Liver (tissue), 9 donors: ENCODE measurements around the gene LRMDA. TPM values are rescaled to one million over a fixed set of nuclear protein-coding genes. Genes with fewer than 3 reads are reported as not detected.
A peak's percentile ranks its signal among the peaks of the same experiment; 100 is the strongest.

ENCODE experiments used
- DNase-seq: peaks from one replicate; pipeline ENCODE4 v3.0.0-alpha.2; 2017; ENCODE audit warnings: low spot score
- H3K27ac ChIP-seq, 2 donors: one replicate each; pipeline ENCODE4 v1.7.0; 2013; ENCODE audit warnings: inconsistent platforms in 2 of 2, low read length in 2 of 2, control low read depth in 1 of 2, low read depth in 1 of 2, mild to moderate bottlenecking in 1 of 2
- H3K27me3 ChIP-seq, 4 donors: one replicate each; pipeline versions ENCODE4 v1.6.1 to v1.7.0; 2013; ENCODE audit warnings: low read length in 3 of 4, inconsistent platforms in 1 of 4, mild to moderate bottlenecking in 1 of 4, moderate library complexity in 1 of 4; ENCODE audit not compliant: control insufficient read depth in 4 of 4, insufficient read depth in 4 of 4
- H3K36me3 ChIP-seq, 4 donors: one replicate each; pipeline versions ENCODE4 v1.6.1 to v1.7.0; 2013; ENCODE audit warnings: low read length in 3 of 4, mild to moderate bottlenecking in 3 of 4, low read depth in 1 of 4, moderate library complexity in 1 of 4; ENCODE audit not compliant: control insufficient read depth in 4 of 4, insufficient read depth in 3 of 4
- H3K4me1 ChIP-seq, 4 donors: one replicate each; pipeline versions ENCODE4 v1.6.1 to v1.7.0; 2013; ENCODE audit warnings: low read length in 3 of 4, mild to moderate bottlenecking in 3 of 4, moderate library complexity in 1 of 4; ENCODE audit not compliant: control insufficient read depth in 4 of 4, insufficient read depth in 4 of 4
- H3K4me3 ChIP-seq, 3 donors: one replicate each; pipeline versions ENCODE4 v1.6.1 to v1.7.0; 2013; ENCODE audit warnings: low read length in 3 of 3, control low read depth in 1 of 3, low read depth in 1 of 3, mild to moderate bottlenecking in 1 of 3
- H3K9ac ChIP-seq, 2 donors: one replicate each; pipeline ENCODE4 v1.7.0; 2013; ENCODE audit warnings: low read length in 2 of 2, mild to moderate bottlenecking in 2 of 2, moderate library complexity in 2 of 2, control low read depth in 1 of 2, low read depth in 1 of 2
- H3K9me3 ChIP-seq, 4 donors: one replicate each; pipeline versions ENCODE4 v1.6.1 to v1.7.0; 2013; ENCODE audit warnings: low read length in 3 of 4; ENCODE audit not compliant: control insufficient read depth in 4 of 4
- EGR1 ChIP-seq, 2 donors: IDR thresholded peaks; 2 replicates each; pipeline ENCODE4 v1.6.1; 2016 to 2018; ENCODE audit warnings: antibody characterized with exemption in 2 of 2, low read depth in 2 of 2
- FOXA1 ChIP-seq: IDR thresholded peaks from 2 replicates; pipeline ENCODE4 v1.6.1; 2016; ENCODE audit warnings: antibody characterized with exemption
- GABPA ChIP-seq, 2 donors: IDR thresholded peaks in 1 of 2; conservative IDR thresholded peaks in 1 of 2; 2 replicates each; pipeline ENCODE4 v1.6.1; 2016; ENCODE audit warnings: antibody characterized with exemption in 2 of 2, mild to moderate bottlenecking in 1 of 2, moderate library complexity in 1 of 2
- HNF4A ChIP-seq, 2 donors: conservative IDR thresholded peaks; 2 replicates each; pipeline ENCODE4 v1.6.1; 2016; ENCODE audit warnings: antibody characterized with exemption in 2 of 2, mild to moderate bottlenecking in 2 of 2
- NR2F2 ChIP-seq: IDR thresholded peaks from 2 replicates; pipeline ENCODE4 v1.6.1; 2016; ENCODE audit warnings: antibody characterized with exemption
- RAD21 ChIP-seq, 2 donors: IDR thresholded peaks; 2 replicates each; pipeline ENCODE4 v1.6.1; 2016; ENCODE audit warnings: antibody characterized with exemption in 2 of 2, mild to moderate bottlenecking in 2 of 2
- RXRA ChIP-seq, 2 donors: IDR thresholded peaks; 2 replicates each; pipeline ENCODE4 v1.6.1; 2017 to 2018; ENCODE audit warnings: antibody characterized with exemption in 2 of 2, mild to moderate bottlenecking in 1 of 2
- SP1 ChIP-seq: IDR thresholded peaks from 2 replicates; pipeline ENCODE4 v1.6.1; 2018; ENCODE audit warnings: antibody characterized with exemption, mild to moderate bottlenecking
- TAF1 ChIP-seq: conservative IDR thresholded peaks from 2 replicates; pipeline ENCODE4 v1.6.1; 2016; ENCODE audit warnings: antibody characterized with exemption, mild to moderate bottlenecking
- YY1 ChIP-seq: IDR thresholded peaks from 2 replicates; pipeline ENCODE4 v1.6.1; 2016; ENCODE audit warnings: antibody characterized with exemption, mild to moderate bottlenecking
- WGBS: extraction: QIAGEN DNeasy Blood & Tissue Kit; methylation state at CpG from one replicate; pipeline ENCODE4 v1.1.7; 2013; 5-methylcytosine and 5-hydroxymethylcytosine counted together
- polyA plus RNA-seq, 2 donors: library from polyadenylated mRNA; stranded (reverse) in 1 of 2; unstranded in 1 of 2; fragments of 200-250 nt in 1 of 2; fragments of >200 nt in 1 of 2; fragmentation: Nextera tagmentation in 1 of 2; extraction: Ambion mirVana in 1 of 2; gene quantifications; one replicate each; pipeline versions ENCODE4 v1.2.1 to v1.2.3, GENCODE V29; 2013 to 2015
- total RNA-seq, 2 donors: library from RNA; depleted of rRNA; stranded (reverse); fragments of >200 nt; gene quantifications; one replicate each; pipeline ENCODE4 v1.2.3, GENCODE V29; 2014
- TF ChIP-seq, protein P1 (sequence below): IDR thresholded peaks from 2 replicates; pipeline ENCODE4 v1.6.1; 2016; ENCODE audit warnings: antibody characterized with exemption
- TF ChIP-seq, protein P2 (sequence below): fragments of 150-350 bp; IDR thresholded peaks from 2 replicates; pipeline ENCODE4 v1.5.1; 2017; ENCODE audit warnings: improper control_type of control experiment, low read depth, low read length; ENCODE audit not compliant: missing input control
- TF ChIP-seq, protein P3 (sequence below): IDR thresholded peaks from 2 replicates; pipeline ENCODE4 v1.6.1; 2016; ENCODE audit warnings: antibody characterized with exemption, mild to moderate bottlenecking
- TF ChIP-seq, protein P4 (sequence below): IDR thresholded peaks from 2 replicates; pipeline ENCODE4 v1.6.1; 2016; ENCODE audit warnings: antibody characterized with exemption
- TF ChIP-seq, protein P5 (sequence below): IDR thresholded peaks from 2 replicates; pipeline ENCODE4 v1.6.1; 2016; ENCODE audit warnings: antibody characterized with exemption
- donor health status: healthy.
- donor health status: healthy.
- donor health status: healthy.
- donor health status: healthy.
- donor health status: healthy.

Gene LRMDA
- total and polyA plus RNA-seq, 4 donors = 7.9 to 15.8 (median 11.3) TPM

DNA sequence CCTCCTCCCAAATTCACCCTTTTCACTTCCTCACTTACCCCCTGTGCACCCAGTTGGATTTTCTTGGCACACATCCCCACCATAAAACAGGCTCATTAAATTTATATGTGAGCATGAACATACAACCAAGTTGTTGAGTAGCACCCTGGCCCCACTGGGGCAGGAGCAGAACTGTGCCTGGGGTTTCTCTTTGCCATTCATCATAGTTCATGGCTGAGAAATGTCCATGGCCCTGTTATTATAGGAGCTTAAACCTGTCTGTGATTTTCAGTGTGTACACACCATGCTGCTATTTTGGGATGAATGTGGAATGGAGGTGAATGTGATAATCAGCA lies 618.8 kb downstream of the LRMDA start:
- Histone ChIP-seq H3K4me3 (no peak overlapping the region), H3K9me3 (no peaks in the 10 kb centered on the region), H3K4me1 (peaks cover 0 to 10% (median under 1%) of the 10 kb centered on the region in 4 donors), H3K36me3 (no peaks in the 10 kb centered on the region), H3K9ac (no peak overlapping the region), H3K27ac (peak overlapping the region in 1 of 2 donors; percentile 58), H3K27me3 (no peaks in the 10 kb centered on the region)
- DNase-seq = no peak
- TF ChIP-seq, protein P1, sequence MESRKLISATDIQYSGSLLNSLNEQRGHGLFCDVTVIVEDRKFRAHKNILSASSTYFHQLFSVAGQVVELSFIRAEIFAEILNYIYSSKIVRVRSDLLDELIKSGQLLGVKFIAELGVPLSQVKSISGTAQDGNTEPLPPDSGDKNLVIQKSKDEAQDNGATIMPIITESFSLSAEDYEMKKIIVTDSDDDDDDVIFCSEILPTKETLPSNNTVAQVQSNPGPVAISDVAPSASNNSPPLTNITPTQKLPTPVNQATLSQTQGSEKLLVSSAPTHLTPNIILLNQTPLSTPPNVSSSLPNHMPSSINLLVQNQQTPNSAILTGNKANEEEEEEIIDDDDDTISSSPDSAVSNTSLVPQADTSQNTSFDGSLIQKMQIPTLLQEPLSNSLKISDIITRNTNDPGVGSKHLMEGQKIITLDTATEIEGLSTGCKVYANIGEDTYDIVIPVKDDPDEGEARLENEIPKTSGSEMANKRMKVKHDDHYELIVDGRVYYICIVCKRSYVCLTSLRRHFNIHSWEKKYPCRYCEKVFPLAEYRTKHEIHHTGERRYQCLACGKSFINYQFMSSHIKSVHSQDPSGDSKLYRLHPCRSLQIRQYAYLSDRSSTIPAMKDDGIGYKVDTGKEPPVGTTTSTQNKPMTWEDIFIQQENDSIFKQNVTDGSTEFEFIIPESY = no peak
- TF ChIP-seq, protein P2, sequence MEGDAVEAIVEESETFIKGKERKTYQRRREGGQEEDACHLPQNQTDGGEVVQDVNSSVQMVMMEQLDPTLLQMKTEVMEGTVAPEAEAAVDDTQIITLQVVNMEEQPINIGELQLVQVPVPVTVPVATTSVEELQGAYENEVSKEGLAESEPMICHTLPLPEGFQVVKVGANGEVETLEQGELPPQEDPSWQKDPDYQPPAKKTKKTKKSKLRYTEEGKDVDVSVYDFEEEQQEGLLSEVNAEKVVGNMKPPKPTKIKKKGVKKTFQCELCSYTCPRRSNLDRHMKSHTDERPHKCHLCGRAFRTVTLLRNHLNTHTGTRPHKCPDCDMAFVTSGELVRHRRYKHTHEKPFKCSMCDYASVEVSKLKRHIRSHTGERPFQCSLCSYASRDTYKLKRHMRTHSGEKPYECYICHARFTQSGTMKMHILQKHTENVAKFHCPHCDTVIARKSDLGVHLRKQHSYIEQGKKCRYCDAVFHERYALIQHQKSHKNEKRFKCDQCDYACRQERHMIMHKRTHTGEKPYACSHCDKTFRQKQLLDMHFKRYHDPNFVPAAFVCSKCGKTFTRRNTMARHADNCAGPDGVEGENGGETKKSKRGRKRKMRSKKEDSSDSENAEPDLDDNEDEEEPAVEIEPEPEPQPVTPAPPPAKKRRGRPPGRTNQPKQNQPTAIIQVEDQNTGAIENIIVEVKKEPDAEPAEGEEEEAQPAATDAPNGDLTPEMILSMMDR = no peak
- TF ChIP-seq TAF1 = no peak
- TF ChIP-seq NR2F2 = no peak
- TF ChIP-seq GABPA (IDR thresholded peaks at IDR 0.05 in 1 of 2, conservative IDR thresholded peaks at IDR 0.05 in 1 of 2) = no peak
- no peak for TF ChIP-seq YY1
- TF ChIP-seq, protein P3, sequence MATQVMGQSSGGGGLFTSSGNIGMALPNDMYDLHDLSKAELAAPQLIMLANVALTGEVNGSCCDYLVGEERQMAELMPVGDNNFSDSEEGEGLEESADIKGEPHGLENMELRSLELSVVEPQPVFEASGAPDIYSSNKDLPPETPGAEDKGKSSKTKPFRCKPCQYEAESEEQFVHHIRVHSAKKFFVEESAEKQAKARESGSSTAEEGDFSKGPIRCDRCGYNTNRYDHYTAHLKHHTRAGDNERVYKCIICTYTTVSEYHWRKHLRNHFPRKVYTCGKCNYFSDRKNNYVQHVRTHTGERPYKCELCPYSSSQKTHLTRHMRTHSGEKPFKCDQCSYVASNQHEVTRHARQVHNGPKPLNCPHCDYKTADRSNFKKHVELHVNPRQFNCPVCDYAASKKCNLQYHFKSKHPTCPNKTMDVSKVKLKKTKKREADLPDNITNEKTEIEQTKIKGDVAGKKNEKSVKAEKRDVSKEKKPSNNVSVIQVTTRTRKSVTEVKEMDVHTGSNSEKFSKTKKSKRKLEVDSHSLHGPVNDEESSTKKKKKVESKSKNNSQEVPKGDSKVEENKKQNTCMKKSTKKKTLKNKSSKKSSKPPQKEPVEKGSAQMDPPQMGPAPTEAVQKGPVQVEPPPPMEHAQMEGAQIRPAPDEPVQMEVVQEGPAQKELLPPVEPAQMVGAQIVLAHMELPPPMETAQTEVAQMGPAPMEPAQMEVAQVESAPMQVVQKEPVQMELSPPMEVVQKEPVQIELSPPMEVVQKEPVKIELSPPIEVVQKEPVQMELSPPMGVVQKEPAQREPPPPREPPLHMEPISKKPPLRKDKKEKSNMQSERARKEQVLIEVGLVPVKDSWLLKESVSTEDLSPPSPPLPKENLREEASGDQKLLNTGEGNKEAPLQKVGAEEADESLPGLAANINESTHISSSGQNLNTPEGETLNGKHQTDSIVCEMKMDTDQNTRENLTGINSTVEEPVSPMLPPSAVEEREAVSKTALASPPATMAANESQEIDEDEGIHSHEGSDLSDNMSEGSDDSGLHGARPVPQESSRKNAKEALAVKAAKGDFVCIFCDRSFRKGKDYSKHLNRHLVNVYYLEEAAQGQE = no peak
- no peak for TF ChIP-seq HNF4A (conservative IDR thresholded peaks at IDR 0.05)

DNA sequence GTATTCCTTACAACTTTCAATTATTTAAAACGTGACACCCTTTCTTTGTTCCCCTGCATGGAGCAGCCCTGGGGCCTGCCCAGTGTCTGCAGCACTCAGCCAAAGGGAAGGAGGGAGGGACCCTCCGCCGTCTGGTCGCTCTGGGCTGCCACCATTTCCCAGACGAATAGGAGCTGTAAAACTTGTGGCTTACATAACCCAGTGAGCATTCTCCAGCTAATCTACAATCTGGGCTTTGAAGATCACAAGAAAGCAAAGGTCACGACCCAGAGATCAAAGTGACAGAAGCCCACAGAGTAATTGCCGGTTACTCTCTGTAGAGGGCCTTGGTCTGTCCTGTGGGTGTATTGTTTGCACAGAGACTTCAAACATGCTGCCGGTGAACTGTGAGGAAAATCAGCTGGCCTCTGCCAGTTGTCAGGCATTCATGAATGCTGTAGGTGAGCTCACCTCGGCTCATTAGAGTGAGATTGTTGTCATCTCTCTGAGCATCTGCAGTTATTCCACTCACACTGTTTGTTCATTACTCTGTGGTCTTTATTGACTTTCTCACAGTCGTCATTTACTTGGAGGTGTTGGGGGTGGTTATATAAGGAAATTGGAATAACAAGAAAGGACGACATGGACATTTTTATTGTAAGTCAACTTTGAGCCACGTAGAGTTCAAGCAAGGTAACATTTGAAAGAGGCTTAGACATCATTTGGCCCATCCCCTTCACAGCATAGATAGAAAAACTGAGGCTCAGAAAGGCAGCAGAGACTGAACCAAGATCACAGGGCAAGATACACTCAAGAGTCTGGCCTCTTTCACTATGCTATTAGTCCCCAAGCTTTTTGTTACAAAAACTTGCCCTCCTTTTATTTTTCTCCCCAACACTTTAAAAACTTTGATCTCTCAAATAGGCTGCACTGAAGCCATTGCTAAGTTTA lies 619.8 kb downstream of the LRMDA start:
- Histone ChIP-seq H3K9ac (no peak overlapping the region), H3K27ac (peak overlapping the region in 1 of 2 donors; percentile 58), H3K27me3 (no peaks in the 10 kb centered on the region), H3K9me3 (peaks cover 0 to 6% (median 2%) of the 10 kb centered on the region in 4 donors), H3K36me3 (no peaks in the 10 kb centered on the region), H3K4me1 (peaks cover 0 to 10% (median under 1%) of the 10 kb centered on the region in 4 donors), H3K4me3 (no peak overlapping the region)
- peak; percentile 37 for DNase-seq
- 35% methylated on average over 12 of the region's 12 CpGs for WGBS
- no peak for TF ChIP-seq GABPA (IDR thresholded peaks at IDR 0.05 in 1 of 2, conservative IDR thresholded peaks at IDR 0.05 in 1 of 2)
- peak; percentile 92 to 94 for TF ChIP-seq HNF4A (conservative IDR thresholded peaks at IDR 0.05)
- TF ChIP-seq RXRA (IDR thresholded peaks at IDR 0.05) = peak; percentile 89 to 91
- TF ChIP-seq NR2F2 = peak; percentile 93
- TF ChIP-seq, protein P4, sequence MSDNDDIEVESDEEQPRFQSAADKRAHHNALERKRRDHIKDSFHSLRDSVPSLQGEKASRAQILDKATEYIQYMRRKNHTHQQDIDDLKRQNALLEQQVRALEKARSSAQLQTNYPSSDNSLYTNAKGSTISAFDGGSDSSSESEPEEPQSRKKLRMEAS = peak; percentile 81
- no peak for TF ChIP-seq TAF1
- peak in 1 of 2 donors; percentile 54 for TF ChIP-seq EGR1 (IDR thresholded peaks at IDR 0.05; ENCODE audit: low read depth in 2 of 2)
- TF ChIP-seq, protein P1 = peak; percentile 63
- TF ChIP-seq, protein P3 = peak; percentile 52
- peak; percentile 41 for TF ChIP-seq FOXA1
- TF ChIP-seq, protein P5, sequence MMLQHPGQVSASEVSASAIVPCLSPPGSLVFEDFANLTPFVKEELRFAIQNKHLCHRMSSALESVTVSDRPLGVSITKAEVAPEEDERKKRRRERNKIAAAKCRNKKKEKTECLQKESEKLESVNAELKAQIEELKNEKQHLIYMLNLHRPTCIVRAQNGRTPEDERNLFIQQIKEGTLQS = no peak
- TF ChIP-seq SP1 = peak; percentile 75
- TF ChIP-seq RAD21 (IDR thresholded peaks at IDR 0.05) = peak; percentile 45 to 49
- TF ChIP-seq YY1 = peak; percentile 72
